IPS DF 6.9 (cell line): Measurements from ENCODE around the gene PNMA8C.

Experiments used
- DNase-seq: peaks from one replicate; pipeline ENCODE4 v3.0.0-alpha.2; 2013; ENCODE audit warnings: low read depth, low spot score
- H3K27ac ChIP-seq: one replicate; pipeline ENCODE4 v1.5.1; 2013; ENCODE audit warnings: low read length, control low read depth
- H3K27me3 ChIP-seq: 2 replicates; pipeline ENCODE4 v1.6.1; 2013; ENCODE audit warnings: mild to moderate bottlenecking, low read length; ENCODE audit not compliant: control insufficient read depth, insufficient read depth
- H3K36me3 ChIP-seq: 2 replicates; pipeline ENCODE4 v1.6.1; 2013; ENCODE audit warnings: low read length; ENCODE audit not compliant: control insufficient read depth, insufficient read depth
- H3K4me1 ChIP-seq: 2 replicates; pipeline ENCODE4 v1.6.1; 2013; ENCODE audit warnings: low read length; ENCODE audit not compliant: control insufficient read depth, insufficient read depth
- H3K4me3 ChIP-seq: 2 replicates; pipeline ENCODE4 v1.5.1; 2013; ENCODE audit warnings: mild to moderate bottlenecking, low read length
- H3K9me3 ChIP-seq: 2 replicates; pipeline ENCODE4 v1.6.1; 2013; ENCODE audit warnings: low read length, inconsistent platforms; ENCODE audit not compliant: control insufficient read depth, insufficient read depth
- WGBS: extraction: QIAGEN DNeasy Blood & Tissue Kit; methylation state at CpG from one replicate; pipeline ENCODE4 v1.1.7; 2013; ENCODE audit warnings: mixed read lengths, missing lambda C conversion rate; ENCODE audit not compliant: insufficient read length, insufficient coverage; 5-methylcytosine and 5-hydroxymethylcytosine counted together

The PNMA8C gene

GRCh38 chr19:46428239-46429135 is at the start of gene PNMA8C:
Gene PNMA8C (minus strand): TSS chr19:46428936. CDS start chr19:46428359, 577 bp downstream.
- WGBS, result no CpG with 5 or more reads among the region's 52 CpGs
- H3K9me3 ChIP-seq, result no peaks in the 10 kb centered on the region
- H3K27me3 ChIP-seq, result no peaks in the 10 kb centered on the region; the same call in 1 of the 2 replicates
- no peaks in the 10 kb centered on the region for H3K4me1 ChIP-seq
- no peak within 1 kb of the TSS for H3K27ac ChIP-seq
- peak within 1 kb of the TSS; percentile 19; the same call in 1 of the 2 replicates for H3K4me3 ChIP-seq
- peak; percentile 85 for DNase-seq
- H3K36me3 ChIP-seq, result no peaks in the 10 kb centered on the region

- H3K36me3 ChIP-seq, result no peaks in the 10 kb centered on the region
- DNase-seq, result no peak
- no CpG with 5 or more reads among the region's 2 CpGs for WGBS
- H3K4me1 ChIP-seq, result no peaks in the 10 kb centered on the region
- H3K27me3 ChIP-seq, result no peaks in the 10 kb centered on the region
- no peak overlapping the region for H3K27ac ChIP-seq
- no peak overlapping the region for H3K4me3 ChIP-seq
- no peaks in the 10 kb centered on the region for H3K9me3 ChIP-seq
Measured at GRCh38 chr19:46475986-46476385, 47.2 kb upstream of the PNMA8C start.

DNA sequence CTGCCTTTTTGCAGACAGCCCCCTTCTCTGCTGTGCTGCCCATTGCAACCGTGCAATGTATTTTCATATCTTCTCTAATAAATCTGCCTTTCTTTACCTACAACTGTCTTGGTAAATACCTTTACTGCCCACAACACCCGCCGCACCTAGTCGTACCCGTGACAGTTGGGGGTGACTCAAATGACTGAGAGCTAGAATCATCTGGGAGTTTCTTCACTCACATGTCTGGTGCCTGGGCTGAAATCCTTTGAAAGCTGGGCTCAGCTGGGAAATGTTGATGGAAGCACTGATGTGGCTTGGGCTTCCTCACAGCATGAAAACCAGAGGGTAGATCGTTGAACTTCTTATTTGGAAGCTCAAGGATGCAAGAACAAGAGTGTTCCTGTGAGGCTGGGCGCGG is 45.5 kb upstream of the PNMA8C start:
- Histone ChIP-seq H3K27ac (no peak overlapping the region), H3K9me3 (no peaks in the 10 kb centered on the region), H3K4me3 (no peak overlapping the region), H3K27me3 (no peaks in the 10 kb centered on the region), H3K4me1 (no peaks in the 10 kb centered on the region), H3K36me3 (no peaks in the 10 kb centered on the region)
- WGBS, result no CpG with 5 or more reads among the region's 8 CpGs
- DNase-seq, result no peak

- H3K36me3 ChIP-seq, result peaks cover 4% of the 10 kb centered on the region; the same call in 1 of the 2 replicates
- no peaks in the 10 kb centered on the region for H3K9me3 ChIP-seq
- no peak for DNase-seq
- no peaks in the 10 kb centered on the region for H3K27me3 ChIP-seq
- H3K27ac ChIP-seq, result no peak overlapping the region
- no peak overlapping the region for H3K4me3 ChIP-seq
- no CpG with 5 or more reads among the region's 4 CpGs for WGBS
- H3K4me1 ChIP-seq, result no peaks in the 10 kb centered on the region
Measured at GRCh38 chr19:46472592-46472991, 43.9 kb upstream of the PNMA8C start.

- H3K36me3 ChIP-seq, result peaks cover 4% of the 10 kb centered on the region; the same call in 1 of the 2 replicates
- WGBS, result no CpG with 5 or more reads among the region's 11 CpGs
- peak overlapping the region; percentile 23; the same call in 1 of the 2 replicates for H3K4me3 ChIP-seq
- no peak for DNase-seq
- H3K27me3 ChIP-seq, result no peaks in the 10 kb centered on the region
- no peak overlapping the region for H3K27ac ChIP-seq
- no peaks in the 10 kb centered on the region for H3K9me3 ChIP-seq
- H3K4me1 ChIP-seq, result no peaks in the 10 kb centered on the region
Measured at GRCh38 chr19:46471811-46472543, 43.2 kb upstream of the PNMA8C start.

GRCh38 chr19:46471116-46471733 is 42.5 kb upstream of the PNMA8C start, which contains the start of gene PNMA8A:
Gene PNMA8A (minus strand): TSS chr19:46471563. CDS start chr19:46471035, 528 bp downstream.
- DNase-seq, result peak; percentile 95
- H3K36me3 ChIP-seq, result peaks cover 4% of the 10 kb centered on the region; the same call in 1 of the 2 replicates
- H3K27ac ChIP-seq, result no peak within 1 kb of the TSS
- no CpG with 5 or more reads among the region's 57 CpGs for WGBS
- H3K4me3 ChIP-seq, result peak within 1 kb of the TSS; percentile 53; the same call in 1 of the 2 replicates
- H3K27me3 ChIP-seq, result no peaks in the 10 kb centered on the region
- H3K9me3 ChIP-seq, result no peaks in the 10 kb centered on the region
- no peaks in the 10 kb centered on the region for H3K4me1 ChIP-seq

DNA sequence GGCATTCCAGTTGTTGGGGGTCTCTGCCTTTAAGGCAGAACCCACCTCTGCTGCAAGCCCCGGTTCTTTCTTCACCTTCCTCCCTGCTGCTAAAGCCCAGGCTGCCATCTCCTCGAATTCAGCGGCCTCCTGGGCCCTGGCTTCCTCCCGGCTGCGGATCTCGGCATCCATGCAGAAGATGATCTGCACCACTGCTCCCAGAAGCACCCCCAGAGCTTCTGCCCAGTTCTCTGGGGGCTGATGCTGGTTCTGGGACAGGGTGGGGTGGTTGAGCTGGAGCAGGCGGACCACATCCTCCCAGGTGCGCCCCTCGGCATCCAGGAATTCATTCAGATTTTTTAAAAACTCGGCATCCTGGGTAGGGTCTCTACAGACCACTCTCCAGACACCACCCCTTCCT is 41.6 kb upstream of the PNMA8C start:
- no peak for DNase-seq
- no CpG with 5 or more reads among the region's 10 CpGs for WGBS
- Histone ChIP-seq H3K9me3 (no peaks in the 10 kb centered on the region), H3K4me1 (no peaks in the 10 kb centered on the region), H3K27ac (no peak overlapping the region), H3K4me3 (no peak overlapping the region), H3K36me3 (peaks cover 4% of the 10 kb centered on the region; the same call in 1 of the 2 replicates), H3K27me3 (no peaks in the 10 kb centered on the region)

- DNase-seq, result no peak
- Histone ChIP-seq H3K4me3 (no peak overlapping the region), H3K9me3 (no peaks in the 10 kb centered on the region), H3K27ac (no peak overlapping the region), H3K4me1 (no peaks in the 10 kb centered on the region), H3K27me3 (no peaks in the 10 kb centered on the region), H3K36me3 (peaks cover 4% of the 10 kb centered on the region; the same call in 1 of the 2 replicates)
- WGBS, result no CpG with 5 or more reads among the region's 18 CpGs
Measured at GRCh38 chr19:46469541-46470185, 40.9 kb upstream of the PNMA8C start.

GRCh38 chr19:46466536-46467196 is 37.9 kb upstream of the PNMA8C start:
- WGBS, result no CpG with 5 or more reads among the region's 15 CpGs
- Histone ChIP-seq H3K36me3 (peaks cover 4% of the 10 kb centered on the region; the same call in 1 of the 2 replicates), H3K27ac (no peak overlapping the region), H3K27me3 (no peaks in the 10 kb centered on the region), H3K4me3 (no peak overlapping the region), H3K9me3 (no peaks in the 10 kb centered on the region), H3K4me1 (no peaks in the 10 kb centered on the region)
- DNase-seq, result no peak
